ENCODE measurements around the gene USP20. TPM values are rescaled to one million over a fixed set of nuclear protein-coding genes. Genes with fewer than 3 reads are reported as not detected.

USP20 gene
- total and polyA plus RNA-seq, 10 of the 15 experiments (the other 5 are each of a cell fraction or from before 2014, with no cell fraction given), result 0.66 to 23.3 (median 11.0) TPM

DNA sequence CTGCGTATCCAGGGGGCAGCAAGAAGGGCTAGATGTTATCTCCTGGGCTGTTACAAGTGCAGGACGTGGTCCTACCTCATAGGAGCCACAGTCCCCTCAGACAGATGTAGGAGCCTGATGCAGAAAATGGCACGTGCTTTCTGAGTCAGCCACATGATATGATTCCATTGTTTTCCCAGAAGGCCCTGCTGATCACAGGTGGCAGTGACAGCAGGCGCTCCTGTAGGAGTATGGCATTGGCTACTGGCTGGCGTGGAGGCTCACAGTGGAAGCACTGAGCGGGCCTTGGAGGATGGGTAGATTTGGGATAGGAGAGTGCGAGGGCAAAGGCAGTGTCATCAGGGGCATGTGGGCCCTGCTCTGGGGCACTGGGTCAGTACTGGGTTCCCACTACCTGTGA is 21.9 kb downstream of the USP20 start:
- no peak for FAIRE-seq
- H3K27ac ChIP-seq (ENCODE audit: control insufficient read depth, insufficient read depth), result no peak overlapping the region
- CTCF ChIA-PET, result no interaction called here

DNA sequence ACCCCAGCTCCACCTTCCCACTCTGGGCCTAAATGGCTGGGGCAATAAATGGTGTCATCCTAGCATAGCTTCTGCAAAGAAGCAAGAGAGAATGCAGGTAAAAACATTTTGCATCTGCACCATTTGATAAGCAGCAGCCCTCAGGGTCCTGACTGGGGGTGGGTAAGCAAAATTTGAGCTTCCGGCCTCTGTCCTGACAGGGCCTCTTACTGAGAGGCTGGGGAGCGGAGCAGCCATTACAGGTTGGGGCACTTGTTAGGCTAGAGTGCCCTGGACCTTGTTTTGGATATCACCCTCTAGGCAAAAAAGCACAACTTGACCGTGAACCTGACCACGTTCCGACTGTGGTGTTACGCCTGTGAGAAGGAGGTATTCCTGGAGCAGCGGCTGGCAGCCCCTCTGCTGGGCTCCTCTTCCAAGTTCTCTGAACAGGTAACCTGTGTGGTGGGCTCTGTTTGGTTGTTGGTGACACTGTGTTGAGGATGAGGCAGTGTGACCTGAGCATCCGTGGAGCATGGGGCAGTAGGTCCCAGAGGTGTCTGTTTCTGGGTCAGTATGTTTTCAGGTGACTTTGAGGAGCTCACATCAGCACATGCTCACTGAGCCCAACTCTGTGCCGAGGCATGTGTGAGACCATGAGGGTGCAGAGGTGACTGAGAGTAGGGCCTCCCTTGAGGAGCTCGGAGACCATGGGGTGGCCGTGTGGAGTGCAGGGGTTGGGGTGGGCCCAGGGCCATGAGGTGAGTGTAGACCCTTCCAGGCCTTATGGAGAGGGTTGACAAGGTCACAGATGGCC is 23.1 kb downstream of the USP20 start:
- DNase-seq (ENCODE audit: low read depth, low spot score), result no peak
- Histone ChIP-seq H3K9me3 (replicated peaks; ENCODE audit: control insufficient read depth, insufficient read depth, low read length) (no peaks in the 10 kb centered on the region), H2AFZ (ENCODE audit: control insufficient read depth, low read depth, low read length) (no peak overlapping the region), H3K27me3 (replicated peaks in 1 of 2; ENCODE audit: control insufficient read depth in 2 of 2, insufficient read depth in 2 of 2, low read length in 1 of 2) (no peaks in the 10 kb centered on the region), H3K4me1 (ENCODE audit: control insufficient read depth, insufficient read depth, low read length) (no peaks in the 10 kb centered on the region), H4K20me1 (ENCODE audit: control insufficient read depth, insufficient read depth) (no peaks in the 10 kb centered on the region), H3K27ac (ENCODE audit: control insufficient read depth, insufficient read depth) (no peak overlapping the region), H3K4me3 (no peak overlapping the region), H3K4me2 (ENCODE audit: control insufficient read depth, insufficient read depth) (no peak overlapping the region), H3K36me3 (ENCODE audit: control insufficient read depth in 2 of 2, insufficient read depth in 2 of 2, low read length in 1 of 2) (peaks cover 0 to 8% of the 10 kb centered on the region in 2 experiments; a peak in 2 of 4 replicates), H3K9ac (ENCODE audit: control insufficient read depth, insufficient read depth, low read length) (no peak overlapping the region), H3K79me2 (ENCODE audit: control insufficient read depth, insufficient read depth, low read length) (no peaks in the 10 kb centered on the region)
- BruUV-seq (replicated peaks), result no TSS peak
- FAIRE-seq, result no peak
- intact Hi-C loops (cut with micrococcal nuclease; ENCODE audit: unreplicated experiment) (no loop called here), in situ Hi-C loops (cut with MboI) (no loop called here)
- POLR2A ChIA-PET, result no interaction called here
- no peak for ATAC-seq
- CTCF ChIA-PET, result interaction anchor here (0.6 kb wide), 1 partner anchor 122 kb away, joined by 3 read pairs; no protein-coding TSS in a partner anchor
- SMC1A ChIA-PET (ENCODE audit: uncharacterized antibody, unreplicated experiment), result no interaction called here
- WGBS (ENCODE audit: insufficient coverage, insufficient replicate concordance, low lambda C conversion rate, missing lambda C conversion rate), result 88% methylated on average over 11 of the region's 11 CpGs
- RAD21 ChIA-PET (ENCODE audit: unreplicated experiment), result no interaction called here
- TF ChIP-seq, protein P1, sequence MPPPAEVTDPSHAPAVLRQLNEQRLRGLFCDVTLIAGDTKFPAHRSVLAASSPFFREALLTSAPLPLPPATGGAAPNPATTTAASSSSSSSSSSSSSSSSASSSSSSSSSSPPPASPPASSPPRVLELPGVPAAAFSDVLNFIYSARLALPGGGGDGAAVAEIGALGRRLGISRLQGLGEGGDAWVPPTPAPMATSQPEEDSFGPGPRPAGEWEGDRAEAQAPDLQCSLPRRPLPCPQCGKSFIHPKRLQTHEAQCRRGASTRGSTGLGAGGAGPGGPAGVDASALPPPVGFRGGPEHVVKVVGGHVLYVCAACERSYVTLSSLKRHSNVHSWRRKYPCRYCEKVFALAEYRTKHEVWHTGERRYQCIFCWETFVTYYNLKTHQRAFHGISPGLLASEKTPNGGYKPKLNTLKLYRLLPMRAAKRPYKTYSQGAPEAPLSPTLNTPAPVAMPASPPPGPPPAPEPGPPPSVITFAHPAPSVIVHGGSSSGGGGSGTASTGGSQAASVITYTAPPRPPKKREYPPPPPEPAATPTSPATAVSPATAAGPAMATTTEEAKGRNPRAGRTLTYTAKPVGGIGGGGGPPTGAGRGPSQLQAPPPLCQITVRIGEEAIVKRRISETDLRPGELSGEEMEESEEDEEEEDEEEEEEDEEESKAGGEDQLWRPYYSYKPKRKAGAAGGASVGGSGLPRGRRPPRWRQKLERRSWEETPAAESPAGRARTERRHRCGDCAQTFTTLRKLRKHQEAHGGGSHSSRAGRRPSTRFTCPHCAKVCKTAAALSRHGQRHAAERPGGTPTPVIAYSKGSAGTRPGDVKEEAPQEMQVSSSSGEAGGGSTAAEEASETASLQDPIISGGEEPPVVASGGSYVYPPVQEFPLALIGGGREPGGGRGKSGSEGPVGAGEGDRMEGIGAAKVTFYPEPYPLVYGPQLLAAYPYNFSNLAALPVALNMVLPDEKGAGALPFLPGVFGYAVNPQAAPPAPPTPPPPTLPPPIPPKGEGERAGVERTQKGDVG (CRISPR knock-in tag; IDR thresholded peaks at IDR 0.05), result no peak
- TF ChIP-seq NR2F1 (conservative IDR thresholded peaks at IDR 0.05), result no peak
- no peak for TF ChIP-seq YBX1 (IDR thresholded peaks at IDR 0.05)
- TF ChIP-seq MEF2B (IDR thresholded peaks at IDR 0.05; ENCODE audit: partially characterized antibody, poor library complexity, severe bottlenecking), result no peak
- no peak for TF ChIP-seq HDGF (IDR thresholded peaks at IDR 0.05)
- TF ChIP-seq, protein P2, sequence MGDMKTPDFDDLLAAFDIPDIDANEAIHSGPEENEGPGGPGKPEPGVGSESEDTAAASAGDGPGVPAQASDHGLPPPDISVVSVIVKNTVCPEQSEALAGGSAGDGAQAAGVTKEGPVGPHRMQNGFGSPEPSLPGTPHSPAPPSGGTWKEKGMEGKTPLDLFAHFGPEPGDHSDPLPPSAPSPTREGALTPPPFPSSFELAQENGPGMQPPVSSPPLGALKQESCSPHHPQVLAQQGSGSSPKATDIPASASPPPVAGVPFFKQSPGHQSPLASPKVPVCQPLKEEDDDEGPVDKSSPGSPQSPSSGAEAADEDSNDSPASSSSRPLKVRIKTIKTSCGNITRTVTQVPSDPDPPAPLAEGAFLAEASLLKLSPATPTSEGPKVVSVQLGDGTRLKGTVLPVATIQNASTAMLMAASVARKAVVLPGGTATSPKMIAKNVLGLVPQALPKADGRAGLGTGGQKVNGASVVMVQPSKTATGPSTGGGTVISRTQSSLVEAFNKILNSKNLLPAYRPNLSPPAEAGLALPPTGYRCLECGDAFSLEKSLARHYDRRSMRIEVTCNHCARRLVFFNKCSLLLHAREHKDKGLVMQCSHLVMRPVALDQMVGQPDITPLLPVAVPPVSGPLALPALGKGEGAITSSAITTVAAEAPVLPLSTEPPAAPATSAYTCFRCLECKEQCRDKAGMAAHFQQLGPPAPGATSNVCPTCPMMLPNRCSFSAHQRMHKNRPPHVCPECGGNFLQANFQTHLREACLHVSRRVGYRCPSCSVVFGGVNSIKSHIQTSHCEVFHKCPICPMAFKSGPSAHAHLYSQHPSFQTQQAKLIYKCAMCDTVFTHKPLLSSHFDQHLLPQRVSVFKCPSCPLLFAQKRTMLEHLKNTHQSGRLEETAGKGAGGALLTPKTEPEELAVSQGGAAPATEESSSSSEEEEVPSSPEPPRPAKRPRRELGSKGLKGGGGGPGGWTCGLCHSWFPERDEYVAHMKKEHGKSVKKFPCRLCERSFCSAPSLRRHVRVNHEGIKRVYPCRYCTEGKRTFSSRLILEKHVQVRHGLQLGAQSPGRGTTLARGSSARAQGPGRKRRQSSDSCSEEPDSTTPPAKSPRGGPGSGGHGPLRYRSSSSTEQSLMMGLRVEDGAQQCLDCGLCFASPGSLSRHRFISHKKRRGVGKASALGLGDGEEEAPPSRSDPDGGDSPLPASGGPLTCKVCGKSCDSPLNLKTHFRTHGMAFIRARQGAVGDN (IDR thresholded peaks at IDR 0.05), result no peak
- no peak for TF ChIP-seq ZNF384 (IDR thresholded peaks at IDR 0.05; ENCODE audit: borderline replicate concordance, low read depth, low read length)

More for the DNA sequence above, 21.9 kb downstream of the USP20 start:
- peaks cover 0 to 8% of the 10 kb centered on the region in 2 experiments; a peak in 2 of 4 replicates for H3K36me3 ChIP-seq (ENCODE audit: control insufficient read depth in 2 of 2, insufficient read depth in 2 of 2, low read length in 1 of 2)
- H3K79me2 ChIP-seq (ENCODE audit: control insufficient read depth, insufficient read depth, low read length), result no peaks in the 10 kb centered on the region
- RAD21 ChIA-PET (ENCODE audit: unreplicated experiment), result no interaction called here
- H3K4me2 ChIP-seq (ENCODE audit: control insufficient read depth, insufficient read depth), result no peak overlapping the region
- no peak for TF ChIP-seq ZNF622 (IDR thresholded peaks at IDR 0.05)
- TF ChIP-seq ZNF207 (IDR thresholded peaks at IDR 0.05; ENCODE audit: borderline replicate concordance), result no peak
- TF ChIP-seq CHD2 (IDR thresholded peaks at IDR 0.05; ENCODE audit: borderline replicate concordance, low read depth, low read length), result no peak
- TF ChIP-seq MYB (IDR thresholded peaks at IDR 0.05; ENCODE audit: borderline replicate concordance, low read depth, low read length), result no peak
- no peak for TF ChIP-seq RFX5 (IDR thresholded peaks at IDR 0.05; ENCODE audit: low read depth, low read length)
- TF ChIP-seq RB1 (IDR thresholded peaks at IDR 0.05; ENCODE audit: borderline replicate concordance), result no peak
- no peak overlapping the region for H2AFZ ChIP-seq (ENCODE audit: control insufficient read depth, low read depth, low read length)
- ATAC-seq, result no peak
- no peaks in the 10 kb centered on the region for H3K27me3 ChIP-seq (replicated peaks in 1 of 2; ENCODE audit: control insufficient read depth in 2 of 2, insufficient read depth in 2 of 2, low read length in 1 of 2)
- no peak overlapping the region for H3K4me3 ChIP-seq
- intact Hi-C loops (cut with micrococcal nuclease; ENCODE audit: unreplicated experiment) (no loop called here), in situ Hi-C loops (cut with MboI) (no loop called here)
- SMC1A ChIA-PET (ENCODE audit: uncharacterized antibody, unreplicated experiment), result no interaction called here
- WGBS (ENCODE audit: insufficient coverage, insufficient replicate concordance, low lambda C conversion rate, missing lambda C conversion rate), result 92% methylated on average over 7 of the region's 7 CpGs
- BruUV-seq (replicated peaks), result no TSS peak
- H3K9ac ChIP-seq (ENCODE audit: control insufficient read depth, insufficient read depth, low read length), result no peak overlapping the region
- POLR2A ChIA-PET, result no interaction called here
- DNase-seq (ENCODE audit: low read depth, low spot score), result no peak
- no peaks in the 10 kb centered on the region for H3K4me1 ChIP-seq (ENCODE audit: control insufficient read depth, insufficient read depth, low read length)
- H3K9me3 ChIP-seq (replicated peaks; ENCODE audit: control insufficient read depth, insufficient read depth, low read length), result no peaks in the 10 kb centered on the region
- no peaks in the 10 kb centered on the region for H4K20me1 ChIP-seq (ENCODE audit: control insufficient read depth, insufficient read depth)
